ENCODE data around the gene NALF2. TPM values are rescaled to one million over a fixed set of nuclear protein-coding genes. Genes with fewer than 3 reads are reported as not detected.

NALF2 gene
- total RNA-seq, 2 donors from 2014 or later: 0.66 to 1.0 TPM

- no peak for TF ChIP-seq POLR2A (IDR thresholded peaks at IDR 0.05)
- TF ChIP-seq CTCF (IDR thresholded peaks at IDR 0.05): peak; percentile 45 to 81 (median 71)
- Histone ChIP-seq H3K4me3 (no peak overlapping the region), H3K27ac (no peak overlapping the region), H3K9me3 (no peaks in the 10 kb centered on the region), H3K36me3 (replicated peaks in 1 of 2; ENCODE audit: insufficient read depth in 1 of 2, low read depth in 2 of 2) (no peaks in the 10 kb centered on the region), H3K27me3 (no peaks in the 10 kb centered on the region), H3K4me1 (no peaks in the 10 kb centered on the region)
- intact Hi-C loops (cut with DNase I): no loop called here
- ATAC-seq (peak; percentile 93), DNase-seq (peak; percentile 72 to 79 (median 76))
- WGBS, 2 donors: 0 to 10% methylated on average over 6 to 13 of the region's 45 CpGs
Observed at GRCh38 chrX:69538321-69538876, 34.3 kb downstream of the NALF2 start.

GRCh38 chrX:69539437-69539836 lies 35.3 kb downstream of the NALF2 start:
- H3K36me3 ChIP-seq (replicated peaks in 1 of 2; ENCODE audit: insufficient read depth in 1 of 2, low read depth in 2 of 2): no peaks in the 10 kb centered on the region
- no peak for TF ChIP-seq CTCF (IDR thresholded peaks at IDR 0.05)
- no peak for TF ChIP-seq POLR2A (IDR thresholded peaks at IDR 0.05)
- no peak for ATAC-seq
- no peaks in the 10 kb centered on the region for H3K27me3 ChIP-seq
- H3K27ac ChIP-seq: no peak overlapping the region
- 61 to 81% methylated on average over 4 of the region's 4 CpGs for WGBS, 2 donors
- H3K4me1 ChIP-seq: no peaks in the 10 kb centered on the region
- DNase-seq: no peak
- H3K9me3 ChIP-seq: no peaks in the 10 kb centered on the region
- H3K4me3 ChIP-seq: no peak overlapping the region
- intact Hi-C loops (cut with DNase I): no loop called here

- no peaks in the 10 kb centered on the region for H3K27me3 ChIP-seq
- intact Hi-C loops (cut with DNase I): no loop called here
- TF ChIP-seq POLR2A (IDR thresholded peaks at IDR 0.05): no peak
- no peak for TF ChIP-seq CTCF (IDR thresholded peaks at IDR 0.05)
- no peaks in the 10 kb centered on the region for H3K9me3 ChIP-seq
- WGBS, 2 donors: 49 to 57% methylated on average over 3 of the region's 3 CpGs
- no peaks in the 10 kb centered on the region for H3K4me1 ChIP-seq
- ATAC-seq: no peak
- no peak for DNase-seq
- no peak overlapping the region for H3K27ac ChIP-seq
- H3K4me3 ChIP-seq: no peak overlapping the region
- H3K36me3 ChIP-seq (replicated peaks in 1 of 2; ENCODE audit: insufficient read depth in 1 of 2, low read depth in 2 of 2): no peaks in the 10 kb centered on the region
Observed at GRCh38 chrX:69541956-69542355, 37.8 kb downstream of the NALF2 start.

GRCh38 chrX:69543572-69543971 lies 39.4 kb downstream of the NALF2 start:
- Histone ChIP-seq H3K9me3 (no peaks in the 10 kb centered on the region), H3K27me3 (no peaks in the 10 kb centered on the region), H3K4me3 (no peak overlapping the region), H3K36me3 (replicated peaks in 1 of 2; ENCODE audit: insufficient read depth in 1 of 2, low read depth in 2 of 2) (no peaks in the 10 kb centered on the region), H3K4me1 (no peaks in the 10 kb centered on the region), H3K27ac (no peak overlapping the region)
- no peak for ATAC-seq
- no peak for TF ChIP-seq CTCF (IDR thresholded peaks at IDR 0.05)
- TF ChIP-seq POLR2A (IDR thresholded peaks at IDR 0.05): no peak
- no peak for DNase-seq
- WGBS, 2 donors: 29 to 57% methylated on average over 1 to 3 of the region's 3 CpGs
- intact Hi-C loops (cut with DNase I): no loop called here

GRCh38 chrX:69546417-69546816 lies 42.3 kb downstream of the NALF2 start:
- DNase-seq (peak in 3 of 4 donors; percentile 5 to 50 (median 49)), ATAC-seq (no peak)
- TF ChIP-seq POLR2A (IDR thresholded peaks at IDR 0.05) (no peak), CTCF (IDR thresholded peaks at IDR 0.05) (no peak)
- 25 to 72% methylated on average over 2 to 7 of the region's 8 CpGs for WGBS, 2 donors
- intact Hi-C loops (cut with DNase I): no loop called here
- Histone ChIP-seq H3K27ac (no peak overlapping the region), H3K27me3 (no peaks in the 10 kb centered on the region), H3K36me3 (replicated peaks in 1 of 2; ENCODE audit: insufficient read depth in 1 of 2, low read depth in 2 of 2) (no peaks in the 10 kb centered on the region), H3K4me3 (no peak overlapping the region), H3K9me3 (no peaks in the 10 kb centered on the region), H3K4me1 (no peaks in the 10 kb centered on the region)

Data from body of pancreas (tissue), 4 donors.